GM19452 (cell line): Measurements from ENCODE around the gene SEPTIN5.

ENCODE experiments used
- ATAC-seq: cut with Tn5 transposase; IDR thresholded peaks from one replicate; pipeline ENCODE4 v1.9.1; 2021; ENCODE audit not compliant: unreplicated experiment

Gene SEPTIN5

DNA sequence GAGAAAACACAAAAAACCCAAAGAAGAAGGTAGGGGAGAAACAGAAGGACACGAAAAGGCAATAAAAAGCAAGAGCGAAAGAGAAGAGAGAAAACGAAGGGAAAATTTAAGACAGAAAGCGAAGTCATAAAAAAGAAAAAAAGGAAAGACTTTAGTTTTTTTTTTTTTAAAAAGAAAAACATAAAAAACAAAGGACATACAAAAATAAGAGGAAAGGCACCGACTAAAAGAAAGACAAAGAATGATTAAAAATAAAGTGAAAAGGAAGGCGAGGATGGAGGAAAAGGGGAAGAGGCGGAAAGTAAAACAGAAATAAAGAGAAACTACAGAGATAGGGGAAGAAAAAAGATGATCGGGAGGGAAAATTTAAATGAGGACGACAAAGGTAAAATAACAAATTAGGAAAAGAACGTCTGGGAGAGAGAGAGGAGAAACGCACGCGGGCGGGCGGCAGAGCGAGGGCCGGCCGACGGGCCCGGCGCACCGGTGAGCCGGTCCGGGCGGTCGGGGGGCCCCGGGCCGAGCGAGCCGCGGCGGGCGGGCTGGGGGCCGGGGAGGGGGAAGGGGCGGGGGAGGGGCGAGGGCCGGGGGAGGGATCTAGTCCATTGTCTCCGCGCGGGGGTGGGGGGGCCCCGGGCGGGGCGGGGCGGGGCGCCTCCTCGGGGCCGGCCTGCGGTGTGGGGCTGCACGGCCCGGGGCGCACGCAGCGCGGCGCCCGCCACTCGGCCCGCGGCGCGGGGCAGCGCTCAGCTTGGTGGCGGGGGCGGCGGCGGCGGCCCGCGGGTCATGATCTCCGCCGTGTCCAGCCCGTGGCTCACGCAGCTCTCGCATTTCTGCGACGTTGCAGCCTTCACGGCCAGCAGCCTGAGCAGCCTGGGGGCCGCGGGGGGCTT lies 46.0 kb downstream of the SEPTIN5 start, which contains the start of gene TBX1:
TBX1 (plus strand) TSS at position 721 of the 893 bp plus-strand sequence; CDS start at position 787, 66 bp downstream.
- no peak for ATAC-seq

DNA sequence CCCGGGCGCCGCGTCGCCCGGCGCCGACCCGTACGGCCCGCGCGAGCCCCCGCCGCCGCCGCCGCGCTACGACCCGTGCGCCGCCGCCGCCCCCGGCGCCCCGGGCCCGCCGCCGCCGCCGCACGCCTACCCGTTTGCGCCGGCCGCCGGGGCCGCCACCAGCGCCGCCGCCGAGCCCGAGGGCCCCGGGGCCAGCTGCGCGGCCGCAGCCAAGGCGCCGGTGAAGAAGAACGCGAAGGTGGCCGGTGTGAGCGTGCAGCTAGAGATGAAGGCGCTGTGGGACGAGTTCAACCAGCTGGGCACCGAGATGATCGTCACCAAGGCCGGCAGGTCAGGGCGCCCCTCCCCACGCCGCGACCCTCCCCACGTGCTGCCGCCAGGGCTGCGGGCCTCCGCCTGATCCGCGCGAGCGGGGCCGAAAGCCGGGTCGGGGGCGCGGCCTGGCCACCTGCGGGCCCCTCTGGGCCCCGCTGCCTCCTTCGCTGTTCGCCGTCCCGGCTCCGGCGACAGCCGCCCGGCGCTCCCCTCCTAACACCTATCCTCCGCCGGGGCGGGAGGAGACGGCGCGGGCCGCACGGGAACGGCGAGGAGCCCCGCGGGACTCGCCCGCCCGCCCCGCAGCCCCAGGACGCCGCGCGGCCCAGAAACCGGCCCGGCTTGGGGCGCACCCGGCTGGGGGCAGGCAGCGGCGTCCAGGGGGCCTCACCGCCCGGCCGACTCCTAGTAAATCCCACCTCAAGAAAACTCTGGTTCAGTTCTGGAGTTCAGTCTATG lies 46.8 kb downstream of the SEPTIN5 start:
- no peak for ATAC-seq

DNA sequence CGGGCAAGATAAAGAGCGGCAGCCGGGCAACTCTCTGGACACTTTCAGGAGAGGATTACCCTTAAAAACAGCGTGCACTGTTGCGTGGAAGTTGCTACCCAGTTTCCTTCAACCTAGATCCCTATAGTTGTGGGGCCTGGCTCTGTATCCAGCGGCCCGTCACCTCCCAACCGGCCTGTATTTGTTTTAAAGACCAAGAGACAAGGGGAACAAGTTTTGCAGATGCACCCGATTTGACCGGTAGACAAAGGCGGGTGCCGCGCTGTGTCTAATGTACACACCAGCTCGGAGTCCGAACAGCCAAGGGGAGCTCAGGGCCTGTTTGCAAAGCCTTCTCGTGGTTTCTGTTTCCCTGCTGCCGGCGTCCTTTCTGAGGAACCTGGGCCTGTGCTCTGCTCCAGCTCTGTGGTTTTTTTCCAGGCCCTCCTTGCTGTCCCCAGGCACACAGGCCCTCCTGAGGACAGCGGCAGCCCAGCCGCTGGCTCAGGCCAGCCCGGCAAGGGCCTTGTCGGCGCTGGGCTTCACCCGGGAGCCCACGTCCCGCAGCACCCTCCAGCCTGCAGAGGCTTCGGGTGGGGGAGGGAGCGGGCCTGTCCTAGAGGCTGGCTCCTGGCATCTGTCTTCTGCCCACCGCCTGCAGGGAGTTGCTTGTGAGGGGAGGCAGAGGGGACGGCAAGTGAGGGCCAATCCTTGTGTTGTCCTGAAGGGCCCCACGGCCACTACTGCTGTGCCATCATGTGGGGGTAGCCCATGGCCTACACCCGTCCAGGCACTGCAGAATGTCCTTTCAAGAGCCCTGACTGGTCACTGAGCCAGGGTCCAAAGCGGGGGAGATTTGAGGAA lies 47.6 kb downstream of the SEPTIN5 start:
- no peak for ATAC-seq

DNA sequence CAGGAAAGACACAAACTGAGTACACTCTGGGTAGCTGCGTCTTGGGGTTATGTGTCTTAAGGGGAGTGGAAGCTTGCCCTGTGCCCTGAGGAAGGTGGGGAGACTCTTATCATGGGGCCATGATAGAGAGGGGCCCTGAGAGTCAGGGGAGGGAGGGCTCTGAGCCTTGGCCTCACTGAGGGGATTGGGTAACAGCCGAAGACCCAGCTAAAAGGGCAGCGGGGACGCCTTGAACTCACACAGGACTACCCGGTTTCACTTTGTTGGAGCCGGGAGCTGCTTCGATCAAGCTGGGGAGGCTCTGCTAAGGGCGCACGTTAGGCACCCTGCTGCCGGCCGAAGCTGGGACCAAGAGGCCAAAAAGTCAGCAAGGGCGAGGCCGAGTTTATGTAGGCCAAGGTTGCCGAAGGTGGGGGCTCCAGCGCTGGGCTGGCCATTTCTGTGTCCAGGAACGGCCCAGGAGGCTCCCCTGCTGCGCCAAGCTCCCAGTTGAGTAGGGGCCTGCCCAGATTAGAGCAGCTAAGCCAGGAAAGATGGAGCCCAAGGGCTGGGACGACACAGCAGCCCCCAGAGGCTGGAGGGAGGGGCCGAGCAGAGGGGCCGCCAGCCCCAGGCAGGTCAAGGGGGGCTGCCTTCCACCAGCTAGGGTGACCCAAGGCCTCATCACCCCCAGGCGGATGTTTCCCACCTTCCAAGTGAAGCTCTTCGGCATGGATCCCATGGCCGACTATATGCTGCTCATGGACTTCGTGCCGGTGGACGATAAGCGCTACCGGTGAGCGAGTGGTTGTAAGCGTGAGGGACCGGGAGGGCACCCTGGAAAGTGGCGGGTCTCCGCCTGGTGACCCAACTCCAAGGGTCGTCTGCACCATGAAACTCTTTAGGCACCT lies 48.5 kb downstream of the SEPTIN5 start:
- no peak for ATAC-seq

DNA sequence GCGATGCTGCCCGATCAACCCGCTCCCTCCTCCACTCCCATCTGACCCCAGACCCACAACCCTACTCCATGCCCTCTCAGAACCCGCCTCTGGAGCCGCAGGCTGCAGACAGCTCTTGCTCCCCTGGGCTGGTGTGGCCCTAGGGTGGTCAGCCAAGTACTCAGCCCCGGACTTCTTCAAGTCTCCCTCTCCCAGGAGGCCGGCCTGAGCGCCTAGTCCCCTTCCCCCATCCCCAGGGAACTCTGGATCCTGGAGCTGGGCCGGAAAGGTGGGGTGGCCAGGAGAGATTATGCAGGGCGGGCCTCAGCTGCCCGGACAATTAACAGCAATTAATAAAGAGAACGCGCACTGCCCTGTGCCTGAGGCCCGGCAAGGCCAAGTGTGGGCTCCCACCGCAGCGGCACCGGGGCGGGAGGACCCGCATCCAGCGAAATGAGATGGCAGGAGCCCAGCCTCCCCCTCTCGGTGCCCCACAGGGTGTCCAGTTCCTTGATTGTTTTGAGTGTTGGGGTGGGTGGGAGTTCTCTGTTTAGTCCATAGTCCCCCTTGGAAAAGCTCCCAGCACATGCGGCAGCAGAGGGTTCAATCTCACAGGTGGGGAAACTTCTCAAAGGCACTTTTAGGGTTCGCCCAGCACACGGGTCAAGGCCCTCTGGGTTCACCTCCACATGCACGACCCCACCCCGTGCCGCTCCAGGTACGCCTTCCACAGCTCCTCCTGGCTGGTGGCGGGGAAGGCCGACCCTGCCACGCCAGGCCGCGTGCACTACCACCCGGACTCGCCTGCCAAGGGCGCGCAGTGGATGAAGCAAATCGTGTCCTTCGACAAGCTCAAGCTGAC lies 49.4 kb downstream of the SEPTIN5 start:
- ATAC-seq = no peak

DNA sequence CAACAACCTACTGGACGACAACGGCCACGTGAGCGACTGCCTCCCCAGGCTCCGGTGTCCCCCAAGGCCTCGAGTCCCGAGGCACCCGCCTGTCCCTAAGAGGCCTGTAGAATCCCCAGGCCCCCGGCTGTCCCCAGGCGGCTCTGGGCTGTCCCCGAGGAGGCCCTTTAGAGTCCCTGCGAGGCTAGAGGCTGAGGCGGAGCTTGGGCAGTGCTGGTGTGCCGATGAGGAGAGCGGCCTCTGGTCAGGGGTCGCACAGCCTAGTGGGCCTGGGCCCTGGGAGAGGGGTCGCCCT lies 49.9 kb downstream of the SEPTIN5 start:
- ATAC-seq = no peak

DNA sequence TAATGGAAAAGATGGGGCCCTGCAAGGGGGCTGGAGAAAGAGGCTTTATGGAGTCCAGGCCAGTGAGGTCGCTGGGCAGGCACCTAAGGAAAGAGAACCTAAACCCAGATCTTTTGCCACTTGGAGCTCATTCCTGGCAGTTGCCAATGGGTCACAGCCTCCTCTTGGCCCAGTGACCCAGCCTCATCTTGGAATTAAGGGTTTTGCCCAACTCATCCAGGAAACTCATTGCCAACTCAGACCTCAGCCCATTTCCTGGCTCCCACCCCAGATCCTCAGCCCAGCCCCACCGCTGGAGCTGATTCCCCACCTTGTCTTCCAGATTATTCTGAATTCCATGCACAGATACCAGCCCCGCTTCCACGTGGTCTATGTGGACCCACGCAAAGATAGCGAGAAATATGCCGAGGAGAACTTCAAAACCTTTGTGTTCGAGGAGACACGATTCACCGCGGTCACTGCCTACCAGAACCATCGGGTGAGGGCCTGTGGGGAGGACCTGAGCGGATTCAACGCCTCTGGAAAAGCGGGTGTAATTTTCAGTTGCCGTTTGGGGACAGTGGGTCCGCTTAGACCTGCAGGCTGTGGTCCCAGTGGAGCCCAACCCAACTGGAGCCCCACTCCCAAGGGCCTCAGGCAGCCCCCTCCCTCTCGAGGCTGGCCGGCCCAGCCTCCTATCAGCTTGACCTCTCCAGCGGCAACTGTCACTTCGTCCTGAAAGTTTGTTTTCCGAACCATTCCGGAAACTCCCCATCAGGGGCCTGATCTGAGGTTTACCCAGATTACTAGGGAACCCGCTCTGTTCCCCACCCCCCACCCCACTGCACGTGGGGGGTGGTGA lies 50.6 kb downstream of the SEPTIN5 start:
- no peak for ATAC-seq

DNA sequence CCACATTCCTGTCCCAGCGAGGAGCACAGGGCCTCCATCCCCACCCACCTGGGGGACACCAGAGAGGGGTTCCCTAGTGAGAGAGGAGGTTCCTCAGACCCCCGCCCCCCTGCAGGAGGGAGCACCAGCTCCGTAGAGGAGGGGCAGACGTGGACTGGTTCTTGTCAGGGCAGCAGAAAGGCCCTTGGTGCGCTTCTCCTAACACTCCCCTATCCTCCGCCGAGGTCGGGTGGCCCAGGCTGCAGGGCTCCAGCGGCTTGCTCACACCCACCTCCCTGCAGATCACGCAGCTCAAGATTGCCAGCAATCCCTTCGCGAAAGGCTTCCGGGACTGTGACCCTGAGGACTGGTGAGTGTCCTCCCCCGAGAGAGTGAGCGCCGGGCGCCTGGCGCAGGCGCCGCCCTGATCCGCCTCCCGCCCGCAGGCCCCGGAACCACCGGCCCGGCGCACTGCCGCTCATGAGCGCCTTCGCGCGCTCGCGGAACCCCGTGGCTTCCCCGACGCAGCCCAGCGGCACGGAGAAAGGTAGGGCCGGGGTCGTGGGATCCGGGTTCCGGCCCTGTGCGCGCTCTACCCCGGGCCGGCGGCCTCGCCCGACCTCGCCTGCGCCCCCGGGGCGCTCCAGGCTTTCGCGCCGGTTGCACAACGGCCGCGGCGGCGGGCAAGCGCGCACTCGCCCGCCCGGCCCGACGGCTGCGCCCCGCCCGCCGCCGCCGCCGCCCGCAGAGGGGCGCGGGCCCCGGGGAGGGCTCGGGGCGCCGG lies 51.4 kb downstream of the SEPTIN5 start:
- no peak for ATAC-seq

DNA sequence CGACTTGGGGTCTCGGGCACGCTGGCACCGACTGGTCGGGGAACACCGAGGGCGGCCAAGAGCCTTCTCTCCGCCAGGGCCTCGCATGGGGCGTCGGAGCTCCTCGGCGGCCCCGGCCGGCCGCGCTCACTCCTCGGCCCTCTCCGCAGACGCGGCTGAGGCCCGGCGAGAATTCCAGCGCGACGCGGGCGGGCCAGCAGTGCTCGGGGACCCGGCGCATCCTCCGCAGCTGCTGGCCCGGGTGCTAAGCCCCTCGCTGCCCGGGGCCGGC lies 51.9 kb downstream of the SEPTIN5 start:
- ATAC-seq = no peak

DNA sequence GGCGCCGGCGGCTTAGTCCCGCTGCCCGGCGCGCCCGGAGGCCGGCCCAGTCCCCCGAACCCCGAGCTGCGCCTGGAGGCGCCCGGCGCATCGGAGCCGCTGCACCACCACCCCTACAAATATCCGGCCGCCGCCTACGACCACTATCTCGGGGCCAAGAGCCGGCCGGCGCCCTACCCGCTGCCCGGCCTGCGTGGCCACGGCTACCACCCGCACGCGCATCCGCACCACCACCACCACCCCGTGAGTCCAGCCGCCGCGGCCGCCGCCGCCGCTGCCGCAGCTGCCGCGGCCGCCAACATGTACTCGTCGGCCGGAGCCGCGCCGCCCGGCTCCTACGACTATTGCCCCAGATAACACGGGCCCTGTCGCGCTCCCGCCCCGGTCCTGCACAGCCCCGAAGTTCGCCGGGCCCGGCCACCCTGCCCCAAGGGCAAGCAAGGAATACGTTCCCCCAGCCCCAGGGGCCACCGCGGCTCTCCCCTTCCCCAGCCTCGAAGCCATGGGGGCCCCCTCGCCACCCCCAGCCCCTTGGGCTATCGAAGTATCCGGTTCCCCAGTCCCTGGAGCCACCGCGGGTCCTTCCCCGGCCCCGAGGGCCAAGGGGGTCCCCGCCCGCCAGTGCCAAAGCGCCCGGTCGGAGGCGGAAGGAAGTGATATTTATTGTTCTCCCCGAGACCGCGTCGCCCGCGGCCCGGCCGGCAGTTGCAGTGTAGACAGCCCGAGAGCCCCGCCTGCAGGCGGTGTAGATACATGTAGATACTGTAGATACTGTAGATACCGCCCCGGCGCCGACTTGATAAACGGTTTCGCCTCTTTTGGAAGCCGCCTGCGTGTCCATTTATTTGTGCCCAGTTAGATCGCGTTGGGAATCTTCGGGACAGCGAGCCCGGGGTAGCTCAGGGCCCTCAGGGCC lies 52.5 kb downstream of the SEPTIN5 start:
- ATAC-seq = no peak

DNA sequence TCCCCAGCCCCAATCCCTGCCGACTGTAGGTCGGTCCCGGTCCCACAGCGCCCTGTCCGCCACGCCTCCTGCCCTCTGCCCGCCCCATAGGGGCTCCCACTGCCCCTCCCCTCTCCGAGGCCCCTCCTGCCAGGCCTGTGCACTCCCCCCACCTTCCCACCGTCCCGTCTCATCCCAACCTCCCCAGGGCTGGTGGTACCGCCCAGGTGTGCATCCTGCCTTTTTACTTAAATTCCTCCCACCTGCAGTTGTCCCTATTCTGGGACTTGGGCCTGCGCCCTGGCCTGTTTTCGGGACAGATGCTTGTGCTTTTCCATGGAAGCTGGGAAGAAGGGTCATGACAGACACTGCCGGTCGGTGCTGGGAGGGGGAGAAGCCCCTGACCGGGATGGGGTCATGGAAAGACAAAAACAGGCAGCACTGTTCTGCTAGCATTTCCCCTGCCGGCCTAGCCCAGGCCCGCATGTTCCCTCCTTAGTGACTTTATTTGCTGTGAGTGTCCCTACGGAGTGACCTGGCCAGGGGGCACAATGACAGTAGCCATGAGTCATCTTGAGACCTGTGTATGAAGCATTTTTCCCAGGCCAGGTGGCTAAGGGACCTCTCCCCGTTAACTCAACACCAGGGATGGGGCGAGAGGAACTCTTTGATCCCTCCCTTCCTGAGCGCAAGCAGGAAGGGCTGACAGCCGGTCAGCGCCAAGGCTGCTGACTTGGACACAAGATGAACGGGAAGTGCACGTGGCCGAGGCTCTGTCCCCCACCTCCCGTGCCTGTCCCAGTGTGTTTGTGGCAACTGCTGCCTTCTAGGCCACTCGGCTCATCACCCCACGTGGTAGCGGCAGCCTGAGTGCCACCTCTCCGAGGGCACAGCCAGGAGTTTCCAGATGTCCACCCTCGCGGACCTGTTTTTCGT lies 53.4 kb downstream of the SEPTIN5 start:
- ATAC-seq = no peak

DNA sequence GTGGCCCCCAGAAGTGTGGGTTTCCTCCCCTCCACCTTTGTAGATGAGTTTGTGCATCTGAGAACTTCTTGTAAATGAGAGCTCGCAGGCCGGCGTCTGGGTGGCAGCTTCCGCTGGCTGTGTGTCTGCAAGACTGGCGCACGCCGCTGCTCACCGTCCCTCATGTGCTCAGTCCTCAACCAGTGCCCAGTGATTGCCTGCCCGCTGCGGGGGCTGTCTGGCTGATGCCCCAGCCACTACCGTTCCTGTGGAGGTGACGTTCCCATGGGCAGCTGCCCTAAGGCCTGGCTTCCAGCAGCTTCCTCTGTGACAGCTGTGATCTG lies 55.1 kb downstream of the SEPTIN5 start:
- ATAC-seq = no peak

DNA sequence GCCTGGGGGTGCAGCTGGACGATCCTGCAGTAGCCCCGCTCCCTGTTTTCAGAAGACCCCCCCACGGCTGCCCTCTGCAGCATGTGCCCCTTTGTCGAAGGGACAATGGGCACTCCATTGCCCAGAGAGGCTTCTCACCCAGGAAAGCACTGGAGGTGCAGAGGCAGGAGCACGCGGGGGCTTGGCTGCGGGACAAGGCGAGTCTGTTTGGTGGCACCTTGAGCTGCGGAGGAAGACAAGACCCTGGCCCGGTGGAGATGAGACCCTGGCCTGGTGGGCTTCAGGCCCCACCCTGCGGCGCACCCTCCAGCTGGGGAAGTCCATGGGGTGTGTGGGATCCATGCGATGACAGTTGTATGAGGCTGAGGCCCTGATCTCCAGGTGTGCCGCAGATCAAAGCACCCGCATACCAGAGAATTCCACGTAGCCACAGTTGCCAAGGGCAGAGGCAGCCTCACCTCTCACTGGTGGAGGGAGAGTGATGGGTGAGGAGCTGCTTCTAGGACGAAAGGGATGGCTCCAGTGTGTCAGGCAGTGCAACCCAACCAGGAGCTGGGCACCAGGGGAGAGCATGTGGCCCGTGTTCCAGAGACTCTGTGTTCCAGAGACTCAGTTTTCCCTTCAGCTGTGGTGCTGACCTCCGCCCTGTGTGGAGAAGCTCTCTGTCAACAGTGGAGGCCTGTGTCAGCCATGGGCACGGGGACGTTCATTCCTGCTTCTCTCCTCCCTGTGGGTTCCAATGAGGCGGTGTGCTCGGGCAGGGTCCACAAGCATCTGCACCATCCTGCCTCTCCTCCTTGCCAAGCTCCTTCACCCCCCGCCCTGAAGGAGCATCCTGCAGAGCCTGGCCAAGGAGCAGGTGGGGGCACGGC lies 56.3 kb downstream of the SEPTIN5 start:
- no peak for ATAC-seq

DNA sequence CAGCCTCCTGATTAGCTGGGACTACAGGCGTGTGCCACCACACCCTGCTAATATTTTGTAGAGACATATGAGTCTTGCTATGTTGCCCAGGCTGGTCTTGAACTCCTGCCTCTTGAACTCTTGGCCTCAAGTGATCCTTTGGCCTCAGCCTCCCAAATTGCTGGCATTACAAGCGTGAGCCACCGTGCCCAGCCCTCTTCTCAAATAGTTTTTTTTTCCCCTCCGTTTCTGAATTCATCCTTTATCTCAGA lies 58.0 kb downstream of the SEPTIN5 start:
- no peak for ATAC-seq
